Measurements from ENCODE around the gene CRIP2. TPM values are rescaled to one million over a fixed set of nuclear protein-coding genes. Genes with fewer than 3 reads are reported as not detected.

The CRIP2 gene
- total and polyA plus RNA-seq, 2 donors (not counting 1 experiment from before 2014, with no cell fraction given): 6.0 to 81.6 TPM

- POLR2A ChIA-PET: no interaction called here
- H3K4me3 ChIP-seq (ENCODE audit: control extremely low read depth in 1 of 5, extremely low read depth in 1 of 5, insufficient read depth in 1 of 5, low read depth in 2 of 5, low read length in 4 of 5): no peak overlapping the region
- no peak overlapping the region for H2AFZ ChIP-seq (ENCODE audit: insufficient read depth, low read depth, low read length, poor library complexity, severe bottlenecking)
- Mint-ChIP-seq H3K4me1 (peaks cover 17% of the 10 kb centered on the region), H3K27me3 (no peaks in the 10 kb centered on the region), H3K27ac (no peak overlapping the region), H3K4me3 (no peak overlapping the region), H3K9me3 (ENCODE audit: insufficient read depth) (no peaks in the 10 kb centered on the region)
- ATAC-seq (ENCODE audit: low read depth) (no peak), DNase-seq (no peak)
- no peak for TF ChIP-seq EZH2 (IDR thresholded peaks at IDR 0.05; ENCODE audit: borderline replicate concordance, insufficient read depth, low read depth, low read length, poor library complexity, severe bottlenecking)
- TF ChIP-seq, protein P1, sequence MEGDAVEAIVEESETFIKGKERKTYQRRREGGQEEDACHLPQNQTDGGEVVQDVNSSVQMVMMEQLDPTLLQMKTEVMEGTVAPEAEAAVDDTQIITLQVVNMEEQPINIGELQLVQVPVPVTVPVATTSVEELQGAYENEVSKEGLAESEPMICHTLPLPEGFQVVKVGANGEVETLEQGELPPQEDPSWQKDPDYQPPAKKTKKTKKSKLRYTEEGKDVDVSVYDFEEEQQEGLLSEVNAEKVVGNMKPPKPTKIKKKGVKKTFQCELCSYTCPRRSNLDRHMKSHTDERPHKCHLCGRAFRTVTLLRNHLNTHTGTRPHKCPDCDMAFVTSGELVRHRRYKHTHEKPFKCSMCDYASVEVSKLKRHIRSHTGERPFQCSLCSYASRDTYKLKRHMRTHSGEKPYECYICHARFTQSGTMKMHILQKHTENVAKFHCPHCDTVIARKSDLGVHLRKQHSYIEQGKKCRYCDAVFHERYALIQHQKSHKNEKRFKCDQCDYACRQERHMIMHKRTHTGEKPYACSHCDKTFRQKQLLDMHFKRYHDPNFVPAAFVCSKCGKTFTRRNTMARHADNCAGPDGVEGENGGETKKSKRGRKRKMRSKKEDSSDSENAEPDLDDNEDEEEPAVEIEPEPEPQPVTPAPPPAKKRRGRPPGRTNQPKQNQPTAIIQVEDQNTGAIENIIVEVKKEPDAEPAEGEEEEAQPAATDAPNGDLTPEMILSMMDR (IDR thresholded peaks at IDR 0.05): no peak
- H3K9ac ChIP-seq (ENCODE audit: low read length): no peak overlapping the region
- 94% methylated on average over 33 of the region's 33 CpGs for WGBS (ENCODE audit: insufficient coverage)
- H4K20me1 ChIP-seq (ENCODE audit: control insufficient read depth, insufficient read depth, low read length, poor library complexity, severe bottlenecking): peaks cover 59% of the 10 kb centered on the region
- H3K9me3 ChIP-seq (ENCODE audit: control extremely low read depth in 1 of 3, control insufficient read depth in 2 of 3, insufficient read depth in 1 of 3, low read length in 2 of 3): peaks cover 0 to 11% (median 4%) of the 10 kb centered on the region in 3 donors
- H3K36me3 ChIP-seq (replicated peaks in 1 of 2; ENCODE audit: control extremely low read depth in 1 of 2, control insufficient read depth in 1 of 2, extremely low read depth in 1 of 2, insufficient read depth in 2 of 2, low read length in 1 of 2): peaks cover 0 to 5% of the 10 kb centered on the region in 2 experiments
- H3K27me3 ChIP-seq (replicated peaks in 1 of 4; ENCODE audit: control extremely low read depth in 1 of 4, control insufficient read depth in 3 of 4, insufficient read depth in 4 of 4, low read length in 3 of 4): no peaks in the 10 kb centered on the region
- peaks cover 0 to 16% of the 10 kb centered on the region in 2 donors for H3K4me1 ChIP-seq (ENCODE audit: control insufficient read depth in 2 of 2, insufficient read depth in 2 of 2, low read length in 2 of 2)
- intact Hi-C loops (cut with micrococcal nuclease): no loop called here
- no peak overlapping the region for H3K27ac ChIP-seq (ENCODE audit: low read length in 2 of 2)
- H3K4me2 ChIP-seq (replicated peaks; ENCODE audit: low read depth, low read length, poor library complexity, severe bottlenecking): no peak overlapping the region
- peaks cover 65% of the 10 kb centered on the region for H3K79me2 ChIP-seq (ENCODE audit: control insufficient read depth, insufficient read depth, low read length)
- CTCF ChIA-PET: no interaction called here
Observed at GRCh38 chr14:105439710-105440553, 34.7 kb upstream of the CRIP2 start.

DNA sequence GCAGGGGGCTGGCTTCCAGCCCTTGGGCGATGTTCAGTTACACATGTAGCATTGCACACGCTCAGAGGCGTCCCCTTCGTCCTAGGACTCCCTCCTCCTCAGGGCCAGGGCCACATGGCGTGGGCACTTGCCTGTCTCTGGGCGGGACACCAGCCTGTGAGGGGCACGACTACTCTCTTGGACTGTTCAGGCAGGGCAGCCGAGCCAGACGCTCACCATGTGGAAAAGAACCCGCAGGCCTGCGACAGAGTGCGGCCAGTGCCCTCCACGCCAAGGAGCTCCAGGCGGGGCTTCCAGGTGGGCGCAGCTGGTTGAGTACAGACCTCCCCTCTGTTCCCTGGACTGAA is 34.1 kb upstream of the CRIP2 start:
- POLR2A ChIA-PET: no interaction called here
- no peak overlapping the region for H3K4me2 ChIP-seq (replicated peaks; ENCODE audit: low read depth, low read length, poor library complexity, severe bottlenecking)
- over 99% methylated on average over 15 of the region's 15 CpGs for WGBS (ENCODE audit: insufficient coverage)
- H3K4me3 ChIP-seq (ENCODE audit: control extremely low read depth in 1 of 5, extremely low read depth in 1 of 5, insufficient read depth in 1 of 5, low read depth in 2 of 5, low read length in 4 of 5): no peak overlapping the region
- no peak overlapping the region for H2AFZ ChIP-seq (ENCODE audit: insufficient read depth, low read depth, low read length, poor library complexity, severe bottlenecking)
- H3K4me1 ChIP-seq (ENCODE audit: control insufficient read depth in 2 of 2, insufficient read depth in 2 of 2, low read length in 2 of 2): peaks cover 0 to 16% of the 10 kb centered on the region in 2 donors
- H3K27me3 ChIP-seq (replicated peaks in 1 of 4; ENCODE audit: control extremely low read depth in 1 of 4, control insufficient read depth in 3 of 4, insufficient read depth in 4 of 4, low read length in 3 of 4): no peaks in the 10 kb centered on the region
- peaks cover 0 to 11% (median 4%) of the 10 kb centered on the region in 3 donors for H3K9me3 ChIP-seq (ENCODE audit: control extremely low read depth in 1 of 3, control insufficient read depth in 2 of 3, insufficient read depth in 1 of 3, low read length in 2 of 3)
- no peak overlapping the region for H3K27ac ChIP-seq (ENCODE audit: low read length in 2 of 2)
- intact Hi-C loops (cut with micrococcal nuclease): no loop called here
- H3K9ac ChIP-seq (ENCODE audit: low read length): no peak overlapping the region
- peaks cover 53% of the 10 kb centered on the region for H4K20me1 ChIP-seq (ENCODE audit: control insufficient read depth, insufficient read depth, low read length, poor library complexity, severe bottlenecking)
- peaks cover 65% of the 10 kb centered on the region for H3K79me2 ChIP-seq (ENCODE audit: control insufficient read depth, insufficient read depth, low read length)
- Mint-ChIP-seq H3K4me3 (no peak overlapping the region), H3K4me1 (peaks cover 13% of the 10 kb centered on the region), H3K9me3 (ENCODE audit: insufficient read depth) (no peaks in the 10 kb centered on the region), H3K27me3 (no peaks in the 10 kb centered on the region), H3K27ac (no peak overlapping the region)
- CTCF ChIA-PET: no interaction called here
- DNase-seq (no peak), ATAC-seq (ENCODE audit: low read depth) (no peak)
- TF ChIP-seq, protein P1 (IDR thresholded peaks at IDR 0.05): no peak
- TF ChIP-seq EZH2 (IDR thresholded peaks at IDR 0.05; ENCODE audit: borderline replicate concordance, insufficient read depth, low read depth, low read length, poor library complexity, severe bottlenecking): no peak
- H3K36me3 ChIP-seq (replicated peaks in 1 of 2; ENCODE audit: control extremely low read depth in 1 of 2, control insufficient read depth in 1 of 2, extremely low read depth in 1 of 2, insufficient read depth in 2 of 2, low read length in 1 of 2): peaks cover 0 to 5% of the 10 kb centered on the region in 2 experiments

Data from B cell (primary cell).